Measurements from ENCODE around the gene AGAP1.

Gene AGAP1

GRCh38 chr2:235612181-235612950, 118.5 kb downstream of the AGAP1 start:
- DNase-seq: no peak

- no peak for DNase-seq
These were observed 119.8 kb downstream of the AGAP1 start for GRCh38 chr2:235613649-235614048.

- peak; percentile 38 to 55 (median 42) for DNase-seq
These were observed 120.5 kb downstream of the AGAP1 start for GRCh38 chr2:235614176-235614860.

- peak; percentile 31 to 43 (median 31) for DNase-seq
These were observed 121.3 kb downstream of the AGAP1 start for GRCh38 chr2:235614900-235615712.

- DNase-seq: no peak
These were observed 123.0 kb downstream of the AGAP1 start for GRCh38 chr2:235616885-235617284.

GRCh38 chr2:235618039-235618438, 124.2 kb downstream of the AGAP1 start:
- no peak for DNase-seq

- no peak for DNase-seq
These were observed 125.7 kb downstream of the AGAP1 start for GRCh38 chr2:235619544-235619943.

GRCh38 chr2:235621736-235622135, 127.9 kb downstream of the AGAP1 start:
- DNase-seq: no peak

GRCh38 chr2:235623111-235623510, 129.3 kb downstream of the AGAP1 start:
- no peak for DNase-seq

- DNase-seq: no peak
These were observed 129.9 kb downstream of the AGAP1 start for GRCh38 chr2:235623752-235624151.

GRCh38 chr2:235626658-235627057, 132.8 kb downstream of the AGAP1 start:
- no peak for DNase-seq

GRCh38 chr2:235627682-235628081, 133.8 kb downstream of the AGAP1 start:
- DNase-seq: no peak

- DNase-seq: no peak
These were observed 137.0 kb downstream of the AGAP1 start for GRCh38 chr2:235630718-235631296.

- no peak for DNase-seq
These were observed 140.8 kb downstream of the AGAP1 start for GRCh38 chr2:235634435-235635158.

- DNase-seq: no peak
These were observed 142.7 kb downstream of the AGAP1 start for GRCh38 chr2:235636546-235636945.

- no peak for DNase-seq
These were observed 144.1 kb downstream of the AGAP1 start for GRCh38 chr2:235637896-235638295.

- no peak for DNase-seq
These were observed 144.9 kb downstream of the AGAP1 start for GRCh38 chr2:235638541-235639427.

GRCh38 chr2:235639428-235639773, 145.6 kb downstream of the AGAP1 start:
- DNase-seq: peak; percentile 29 to 60 (median 57)

- no peak for DNase-seq
These were observed 146.0 kb downstream of the AGAP1 start for GRCh38 chr2:235639885-235640284.

GRCh38 chr2:235640377-235640776, 146.5 kb downstream of the AGAP1 start:
- DNase-seq: no peak
